ENCODE results near the gene RALB. TPM values are rescaled to one million over a fixed set of nuclear protein-coding genes. Genes with fewer than 3 reads are reported as not detected.

RALB gene
- polyA plus RNA-seq, 1 donor (not counting 4 experiments of a cell fraction or from before 2014, with no cell fraction given) = 80.8 TPM

- FAIRE-seq (no peak), DNase-seq (ENCODE audit: low read depth, low spot score) (no peak)
- no peaks in the 10 kb centered on the region for H3K79me2 ChIP-seq (ENCODE audit: control insufficient read depth, insufficient read depth, low read length)
- H3K9me3 ChIP-seq (ENCODE audit: control insufficient read depth, low read depth, low read length) = no peaks in the 10 kb centered on the region
- no peak overlapping the region for H2AFZ ChIP-seq (ENCODE audit: control insufficient read depth, low read length)
- no peak overlapping the region for H3K4me3 ChIP-seq (ENCODE audit: control insufficient read depth in 2 of 3, extremely low read depth in 1 of 3, insufficient read depth in 2 of 3, low read depth in 1 of 3, low read length in 3 of 3)
- no peaks in the 10 kb centered on the region for H3K36me3 ChIP-seq (ENCODE audit: control insufficient read depth in 2 of 2, extremely low read depth in 1 of 2, insufficient read depth in 2 of 2, low read length in 2 of 2)
- H4K20me1 ChIP-seq (ENCODE audit: control insufficient read depth, extremely low read depth, insufficient read depth, low read length) = no peaks in the 10 kb centered on the region
- no peak for TF ChIP-seq CTCF (optimal IDR thresholded peaks at IDR 0.05 in 1 of 3, IDR thresholded peaks at IDR 0.05 in 1 of 3, conservative IDR thresholded peaks at IDR 0.05 in 1 of 3; ENCODE audit: extremely low read depth in 1 of 3, insufficient read depth in 2 of 3, low read length in 3 of 3)
- TF ChIP-seq EZH2 (IDR thresholded peaks at IDR 0.05; ENCODE audit: low read length) = no peak
- no peak overlapping the region for H3K9ac ChIP-seq (ENCODE audit: control insufficient read depth, extremely low read depth, insufficient read depth, low read length)
- no peak overlapping the region for H3K27ac ChIP-seq (ENCODE audit: control insufficient read depth, insufficient read depth, low read length)
- H3K4me2 ChIP-seq (ENCODE audit: control insufficient read depth, extremely low read depth, insufficient read depth, low read depth, low read length) = no peak overlapping the region
- dilution Hi-C loops (cut with MboI; ENCODE audit: extremely low pct_ligation_motif_present, low sequenced_read_pairs) = no loop called here
- no peaks in the 10 kb centered on the region for H3K27me3 ChIP-seq (ENCODE audit: control insufficient read depth, extremely low read depth, insufficient read depth, low read length)
- no peaks in the 10 kb centered on the region for H3K4me1 ChIP-seq (ENCODE audit: control insufficient read depth, extremely low read depth, insufficient read depth, low read length)
- H3K9me1 ChIP-seq (ENCODE audit: control insufficient read depth, extremely low read depth, insufficient read depth, low read length) = no peaks in the 10 kb centered on the region
These were observed 44.0 kb upstream of the RALB start for GRCh38 chr2:120208381-120209353.

- no peak overlapping the region for H2AFZ ChIP-seq (ENCODE audit: control insufficient read depth, low read length)
- no peak for FAIRE-seq
These were observed 43.0 kb upstream of the RALB start for GRCh38 chr2:120209427-120210269.

More at GRCh38 chr2:120209427-120210269, 43.0 kb upstream of the RALB start:
- Histone ChIP-seq H3K79me2 (ENCODE audit: control insufficient read depth, insufficient read depth, low read length) (no peaks in the 10 kb centered on the region), H3K9me3 (ENCODE audit: control insufficient read depth, low read depth, low read length) (no peaks in the 10 kb centered on the region), H3K9ac (ENCODE audit: control insufficient read depth, extremely low read depth, insufficient read depth, low read length) (no peak overlapping the region), H3K27ac (ENCODE audit: control insufficient read depth, insufficient read depth, low read length) (no peak overlapping the region), H3K27me3 (ENCODE audit: control insufficient read depth, extremely low read depth, insufficient read depth, low read length) (no peaks in the 10 kb centered on the region), H3K9me1 (ENCODE audit: control insufficient read depth, extremely low read depth, insufficient read depth, low read length) (no peaks in the 10 kb centered on the region), H3K4me1 (ENCODE audit: control insufficient read depth, extremely low read depth, insufficient read depth, low read length) (no peaks in the 10 kb centered on the region), H3K4me2 (ENCODE audit: control insufficient read depth, extremely low read depth, insufficient read depth, low read depth, low read length) (no peak overlapping the region), H3K4me3 (ENCODE audit: control insufficient read depth in 2 of 3, extremely low read depth in 1 of 3, insufficient read depth in 2 of 3, low read depth in 1 of 3, low read length in 3 of 3) (no peak overlapping the region), H4K20me1 (ENCODE audit: control insufficient read depth, extremely low read depth, insufficient read depth, low read length) (no peaks in the 10 kb centered on the region), H3K36me3 (ENCODE audit: control insufficient read depth in 2 of 2, extremely low read depth in 1 of 2, insufficient read depth in 2 of 2, low read length in 2 of 2) (no peaks in the 10 kb centered on the region)
- TF ChIP-seq CTCF (optimal IDR thresholded peaks at IDR 0.05 in 1 of 3, IDR thresholded peaks at IDR 0.05 in 1 of 3, conservative IDR thresholded peaks at IDR 0.05 in 1 of 3; ENCODE audit: extremely low read depth in 1 of 3, insufficient read depth in 2 of 3, low read length in 3 of 3) (no peak), EZH2 (IDR thresholded peaks at IDR 0.05; ENCODE audit: low read length) (no peak)
- dilution Hi-C loops (cut with MboI; ENCODE audit: extremely low pct_ligation_motif_present, low sequenced_read_pairs) = no loop called here
- no peak for DNase-seq (ENCODE audit: low read depth, low spot score)
